Suprapubic skin (tissue), 4 donors: Measurements from ENCODE around the gene HES3. TPM values are rescaled to one million over a fixed set of nuclear protein-coding genes. Genes with fewer than 3 reads are reported as not detected.

Source experiments
- DNase-seq, 2 donors: peaks; one replicate each; pipeline ENCODE4 v3.0.0-alpha.2; 2019; ENCODE audit warnings: low spot score in 2 of 2
- H3K27ac ChIP-seq: fragments of 200-600 bp; sonication (generic); one replicate; pipeline ENCODE4 v1.5.1; 2019
- H3K27me3 ChIP-seq: fragments of 200-600 bp; sonication (generic); one replicate; pipeline ENCODE4 v1.5.1; 2019
- H3K36me3 ChIP-seq: fragments of 200-600 bp; sonication (generic); one replicate; pipeline ENCODE4 v1.5.1; 2019
- H3K4me1 ChIP-seq: fragments of 200-600 bp; sonication (generic); one replicate; pipeline ENCODE4 v1.5.1; 2019
- H3K4me3 ChIP-seq: fragments of 200-600 bp; sonication (generic); one replicate; pipeline ENCODE4 v1.5.1; 2019; ENCODE audit warnings: mild to moderate bottlenecking
- H3K9me3 ChIP-seq: fragments of 200-600 bp; sonication (generic); one replicate; pipeline ENCODE4 v1.5.1; 2019
- CTCF ChIP-seq, 2 donors: fragments of 200-600 bp in 1 of 2; fragments of 450-650 bp in 1 of 2; sonication (generic) in 1 of 2; IDR thresholded peaks; one replicate each; pipeline ENCODE4 v1.5.1; 2016 to 2019; ENCODE audit warnings: antibody characterized with exemption in 2 of 2, mild to moderate bottlenecking in 1 of 2, moderate library complexity in 1 of 2
- EP300 ChIP-seq: sonication (generic); formaldehyde crosslinking; IDR thresholded peaks from one replicate; pipeline ENCODE4 v1.6.1; 2017; ENCODE audit warnings: antibody characterized with exemption
- POLR2A ChIP-seq, 2 donors: fragments of 450-650 bp; IDR thresholded peaks; one replicate each; pipeline ENCODE4 v1.6.1; 2017; ENCODE audit warnings: antibody characterized with exemption in 2 of 2, mild to moderate bottlenecking in 2 of 2, moderate library complexity in 2 of 2
- POLR2AphosphoS5 ChIP-seq, 3 donors: sonication (generic); formaldehyde crosslinking; IDR thresholded peaks; one replicate each; pipeline ENCODE4 v1.6.1; 2017; ENCODE audit warnings: antibody characterized with exemption in 3 of 3
- WGBS: methylation state at CpG from one replicate; pipeline ENCODE4 v1.1.5; 2018; 5-methylcytosine and 5-hydroxymethylcytosine counted together
- total RNA-seq, 4 donors: library from RNA; depleted of rRNA; stranded (reverse); fragments of >200 nt; gene quantifications; one replicate each; pipeline ENCODE4 v1.1.0, GENCODE V29; 2016

HES3 gene
- total RNA-seq, 4 donors from 2014 or later, result not detected

DNA sequence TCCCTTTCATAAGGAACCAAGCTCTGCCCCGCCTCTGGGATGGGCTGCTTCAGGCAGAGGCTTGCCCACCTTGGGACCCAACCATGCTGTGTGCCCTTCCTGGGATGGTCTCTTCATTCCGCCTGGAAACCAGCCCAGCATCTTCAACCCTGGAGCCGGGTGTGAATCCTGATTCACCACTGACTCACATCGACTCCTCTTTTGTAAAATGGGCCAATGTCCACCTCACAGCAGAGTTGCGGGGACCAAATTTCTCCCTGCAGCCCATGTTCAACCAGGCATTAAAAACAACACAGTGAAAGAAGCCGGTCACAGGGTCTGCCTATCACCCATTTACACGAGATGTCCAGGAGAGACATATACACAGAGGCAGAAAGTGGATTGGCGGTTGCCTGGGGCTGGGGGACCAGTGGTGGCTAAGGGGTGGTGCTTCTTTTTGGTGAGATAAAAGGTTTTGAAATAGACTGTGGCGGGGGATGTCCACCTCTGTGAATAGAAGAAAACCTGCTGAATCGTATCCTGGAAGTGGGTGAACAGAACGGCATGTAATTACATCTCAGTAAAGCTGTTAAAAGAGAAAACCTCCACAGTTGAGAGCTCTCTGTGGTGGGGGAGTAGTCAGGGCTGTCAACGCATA, 23.8 kb downstream of the HES3 start:
- Histone ChIP-seq H3K36me3 (no peaks in the 10 kb centered on the region), H3K9me3 (no peaks in the 10 kb centered on the region), H3K27me3 (no peaks in the 10 kb centered on the region), H3K4me1 (peaks cover 44% of the 10 kb centered on the region), H3K27ac (no peak overlapping the region), H3K4me3 (no peak overlapping the region)
- no peak for DNase-seq
- no peak for TF ChIP-seq POLR2AphosphoS5 (IDR thresholded peaks at IDR 0.05)
- TF ChIP-seq EP300, result no peak
- TF ChIP-seq CTCF (IDR thresholded peaks at IDR 0.05), result no peak
- no peak for TF ChIP-seq POLR2A (IDR thresholded peaks at IDR 0.05)
- whole genome bisulfite sequencing, result 85% methylated on average over 12 of the region's 12 CpGs

DNA sequence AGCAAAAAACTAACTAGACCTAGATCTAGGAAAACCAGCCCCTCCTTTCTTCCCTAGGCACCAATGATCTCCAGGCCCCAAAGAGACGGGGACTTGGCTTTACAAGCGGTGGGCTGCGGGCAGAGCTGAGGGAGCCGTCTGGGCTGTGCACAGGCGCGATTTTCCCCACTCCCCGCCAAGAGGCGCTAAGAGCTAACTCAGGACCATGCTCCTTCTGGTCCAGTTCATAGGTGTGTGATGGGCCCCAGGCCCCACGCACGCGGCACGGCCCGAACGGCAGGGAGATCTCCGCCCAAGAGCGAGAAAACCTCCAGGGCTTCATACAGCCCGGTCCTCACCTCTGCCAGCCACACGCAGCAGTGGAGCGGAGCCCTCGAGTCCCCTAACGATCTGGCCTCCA, 24.4 kb downstream of the HES3 start:
- no peaks in the 10 kb centered on the region for H3K27me3 ChIP-seq
- H3K27ac ChIP-seq, result no peak overlapping the region
- no peak for TF ChIP-seq EP300
- no peak for TF ChIP-seq POLR2A (IDR thresholded peaks at IDR 0.05)
- no peak for TF ChIP-seq CTCF (IDR thresholded peaks at IDR 0.05)
- no peak for TF ChIP-seq POLR2AphosphoS5 (IDR thresholded peaks at IDR 0.05)
- H3K9me3 ChIP-seq, result no peaks in the 10 kb centered on the region
- H3K4me3 ChIP-seq, result no peak overlapping the region
- peaks cover 44% of the 10 kb centered on the region for H3K4me1 ChIP-seq
- no peak for DNase-seq
- WGBS, result 86% methylated on average over 14 of the region's 21 CpGs
- H3K36me3 ChIP-seq, result no peaks in the 10 kb centered on the region

DNA sequence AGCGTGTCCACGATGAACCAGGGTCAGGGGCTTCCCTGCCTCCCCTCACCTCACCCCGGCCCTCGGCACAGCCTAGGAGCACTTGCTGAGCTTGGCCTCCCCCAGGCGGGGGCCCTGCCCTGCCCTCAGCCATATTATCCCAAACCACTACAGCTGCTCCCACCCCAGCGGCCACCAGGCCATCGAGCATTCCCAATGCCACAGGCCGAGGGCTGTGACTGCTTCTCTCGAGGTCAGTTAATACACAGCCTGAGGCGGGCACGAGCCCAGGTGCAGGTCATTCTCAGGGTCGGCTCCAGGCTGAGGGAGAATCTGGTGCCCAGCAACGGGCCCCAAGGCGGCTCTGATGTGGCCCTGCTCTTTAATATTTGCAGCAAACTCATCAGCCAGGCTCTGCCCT, 25.3 kb downstream of the HES3 start:
- no peaks in the 10 kb centered on the region for H3K9me3 ChIP-seq
- H3K4me3 ChIP-seq, result no peak overlapping the region
- WGBS, result 100% methylated on average over 2 of the region's 14 CpGs
- TF ChIP-seq CTCF (IDR thresholded peaks at IDR 0.05) (no peak), POLR2A (IDR thresholded peaks at IDR 0.05) (no peak)
- no peaks in the 10 kb centered on the region for H3K36me3 ChIP-seq
- no peak overlapping the region for H3K27ac ChIP-seq
- no peak for DNase-seq
- no peaks in the 10 kb centered on the region for H3K27me3 ChIP-seq
- H3K4me1 ChIP-seq, result peaks cover 38% of the 10 kb centered on the region

GRCh38 chr1:6269720-6270400, 25.9 kb downstream of the HES3 start:
- no peaks in the 10 kb centered on the region for H3K27me3 ChIP-seq
- H3K4me3 ChIP-seq, result no peak overlapping the region
- H3K27ac ChIP-seq, result no peak overlapping the region
- H3K9me3 ChIP-seq, result no peaks in the 10 kb centered on the region
- H3K36me3 ChIP-seq, result no peaks in the 10 kb centered on the region
- H3K4me1 ChIP-seq, result peaks cover 34% of the 10 kb centered on the region
- no peak for TF ChIP-seq EP300
- no peak for TF ChIP-seq POLR2AphosphoS5 (IDR thresholded peaks at IDR 0.05)
- no peak for TF ChIP-seq CTCF (IDR thresholded peaks at IDR 0.05)
- TF ChIP-seq POLR2A (IDR thresholded peaks at IDR 0.05), result no peak
- DNase-seq, result no peak
- 68% methylated on average over 16 of the region's 22 CpGs for WGBS

DNA sequence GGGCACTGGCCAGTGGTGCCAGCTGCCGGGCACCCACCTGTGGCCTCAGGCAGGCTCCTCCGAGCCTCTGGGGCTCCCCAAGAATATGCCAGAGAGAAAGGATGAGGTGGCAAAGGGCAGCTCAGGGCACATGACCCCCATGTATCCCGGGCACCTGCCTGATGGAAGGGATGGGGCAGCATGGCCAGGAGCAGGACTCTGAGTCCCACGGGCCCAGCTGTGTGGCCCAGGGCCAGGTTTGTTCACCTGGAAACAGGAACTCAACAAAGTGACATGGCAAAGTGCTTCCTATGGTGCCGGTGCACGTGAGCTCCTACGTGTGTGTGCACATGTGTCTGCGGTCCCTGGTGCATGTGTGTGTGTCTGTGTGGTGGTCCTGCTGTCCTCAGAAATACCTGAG, 26.4 kb downstream of the HES3 start:
- TF ChIP-seq EP300 (no peak), CTCF (IDR thresholded peaks at IDR 0.05) (no peak), POLR2A (IDR thresholded peaks at IDR 0.05) (no peak), POLR2AphosphoS5 (IDR thresholded peaks at IDR 0.05) (no peak)
- Histone ChIP-seq H3K27ac (no peak overlapping the region), H3K4me3 (no peak overlapping the region), H3K36me3 (no peaks in the 10 kb centered on the region), H3K4me1 (peaks cover 34% of the 10 kb centered on the region), H3K9me3 (no peaks in the 10 kb centered on the region), H3K27me3 (no peaks in the 10 kb centered on the region)
- no CpG with 5 or more reads among the region's 8 CpGs for WGBS
- no peak for DNase-seq
